Calu3 (cell line): ENCODE results near the gene CACNA2D1. TPM values are rescaled to one million over a fixed set of nuclear protein-coding genes. Genes with fewer than 3 reads are reported as not detected.

Experiments used
- BruUV-seq: library from RNA; stranded (reverse); fragments of 400-500 nt; replicated peaks from 2 replicates; lab custom pipeline; 2021; lab: Mats Ljungman, UMichigan
- CTCF ChIA-PET: fragments of 300-600 bp; sonication (Branson Sonifier 250); formaldehyde crosslinking; loops from one replicate; lab custom pipeline; 2022; ENCODE audit warnings: antibody characterized with exemption; lab: Charles Lee
- DNase-seq: peaks from one replicate; pipeline ENCODE4 v3.0.0; 2022
- H3K27ac Mint-ChIP-seq: one replicate; pipeline ENCODE4 v1.8.0; 2022; ENCODE audit warnings: mixed read lengths; ENCODE audit not compliant: unreplicated experiment
- H3K27me3 Mint-ChIP-seq: one replicate; pipeline ENCODE4 v1.8.0; 2022; ENCODE audit warnings: mixed read lengths; ENCODE audit not compliant: unreplicated experiment
- H3K36me3 Mint-ChIP-seq: one replicate; pipeline ENCODE4 v1.8.0; 2022; ENCODE audit warnings: mild to moderate bottlenecking, moderate library complexity, mixed read lengths; ENCODE audit not compliant: insufficient read depth, unreplicated experiment
- H3K4me1 Mint-ChIP-seq: one replicate; pipeline ENCODE4 v1.8.0; 2022; ENCODE audit warnings: mild to moderate bottlenecking, low read depth, mixed read lengths; ENCODE audit not compliant: unreplicated experiment
- H3K4me3 Mint-ChIP-seq: one replicate; pipeline ENCODE4 v1.8.0; 2022; ENCODE audit warnings: mild to moderate bottlenecking, low read depth, moderate library complexity, mixed read lengths; ENCODE audit not compliant: unreplicated experiment
- H3K9me3 Mint-ChIP-seq: one replicate; pipeline ENCODE4 v1.8.0; 2022; ENCODE audit warnings: low read depth, mixed read lengths; ENCODE audit not compliant: unreplicated experiment
- intact Hi-C: fragments of 100-400 bp; cut with micrococcal nuclease; formaldehyde crosslinking; loops from one replicate; pipeline ENCODE4 v1.10.0; 2022; ENCODE audit not compliant: unreplicated experiment
- total RNA-seq: library from RNA; stranded (reverse); gene quantifications from 2 replicates; pipeline ENCODE4 v1.2.3, GENCODE V29; 2022
- TF ChIP-seq, protein P1 (sequence below): fragments of 200-600 bp; IDR thresholded peaks from one replicate; pipeline ENCODE4 v1.8.0; 2022; ENCODE audit warnings: antibody characterized with exemption; ENCODE audit not compliant: unreplicated experiment

Gene CACNA2D1
- total RNA-seq, 1 experiment from 2014 or later, result 10.4 TPM

DNA sequence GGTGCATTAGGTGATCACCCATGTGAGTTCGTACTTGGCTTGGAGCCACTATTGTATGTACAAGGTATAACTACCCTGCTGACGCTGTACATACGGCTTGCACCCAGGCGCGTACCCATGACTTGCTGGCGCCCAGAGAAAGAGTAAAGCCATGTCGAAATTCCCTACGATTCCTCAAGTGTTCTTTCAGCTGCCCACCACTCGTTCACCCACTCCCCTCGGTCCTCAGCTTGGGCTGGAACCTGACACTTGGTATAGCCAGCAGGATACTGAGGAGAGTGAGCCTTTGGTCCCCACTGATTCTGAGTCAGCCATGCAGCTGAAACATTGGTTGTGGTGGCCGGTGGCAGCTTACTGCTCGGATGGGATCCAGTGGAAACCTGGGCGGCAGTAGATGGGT, 241.5 kb downstream of the CACNA2D1 start:
- intact Hi-C loops, result no loop called here
- TF ChIP-seq, protein P1, sequence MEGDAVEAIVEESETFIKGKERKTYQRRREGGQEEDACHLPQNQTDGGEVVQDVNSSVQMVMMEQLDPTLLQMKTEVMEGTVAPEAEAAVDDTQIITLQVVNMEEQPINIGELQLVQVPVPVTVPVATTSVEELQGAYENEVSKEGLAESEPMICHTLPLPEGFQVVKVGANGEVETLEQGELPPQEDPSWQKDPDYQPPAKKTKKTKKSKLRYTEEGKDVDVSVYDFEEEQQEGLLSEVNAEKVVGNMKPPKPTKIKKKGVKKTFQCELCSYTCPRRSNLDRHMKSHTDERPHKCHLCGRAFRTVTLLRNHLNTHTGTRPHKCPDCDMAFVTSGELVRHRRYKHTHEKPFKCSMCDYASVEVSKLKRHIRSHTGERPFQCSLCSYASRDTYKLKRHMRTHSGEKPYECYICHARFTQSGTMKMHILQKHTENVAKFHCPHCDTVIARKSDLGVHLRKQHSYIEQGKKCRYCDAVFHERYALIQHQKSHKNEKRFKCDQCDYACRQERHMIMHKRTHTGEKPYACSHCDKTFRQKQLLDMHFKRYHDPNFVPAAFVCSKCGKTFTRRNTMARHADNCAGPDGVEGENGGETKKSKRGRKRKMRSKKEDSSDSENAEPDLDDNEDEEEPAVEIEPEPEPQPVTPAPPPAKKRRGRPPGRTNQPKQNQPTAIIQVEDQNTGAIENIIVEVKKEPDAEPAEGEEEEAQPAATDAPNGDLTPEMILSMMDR, result no peak
- no peaks in the 10 kb centered on the region for H3K27me3 Mint-ChIP-seq
- no peak for DNase-seq
- H3K4me3 Mint-ChIP-seq, result no peak overlapping the region
- BruUV-seq, result no TSS peak
- CTCF ChIA-PET, result no interaction called here
- no peaks in the 10 kb centered on the region for H3K36me3 Mint-ChIP-seq
- H3K9me3 Mint-ChIP-seq, result no peaks in the 10 kb centered on the region
- no peak overlapping the region for H3K27ac Mint-ChIP-seq
- H3K4me1 Mint-ChIP-seq, result no peaks in the 10 kb centered on the region

DNA sequence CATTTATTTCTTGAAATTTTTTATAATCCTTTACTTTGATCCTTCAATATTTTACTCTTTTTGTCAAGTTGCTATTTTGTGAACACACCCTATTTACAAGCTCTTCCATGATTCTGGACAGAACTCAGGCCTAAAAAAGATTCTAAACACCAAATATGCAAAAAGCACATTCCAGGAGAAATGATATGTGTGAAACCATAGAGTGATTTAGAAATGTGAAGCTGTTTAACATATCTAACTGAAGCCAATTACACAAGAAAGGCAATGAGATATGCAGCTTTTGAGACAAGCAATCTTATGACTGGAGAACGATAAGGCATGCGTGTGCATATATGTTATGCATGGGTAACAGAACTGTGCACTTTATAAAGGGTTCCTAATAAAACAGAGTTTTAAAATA, 243.0 kb downstream of the CACNA2D1 start:
- H3K9me3 Mint-ChIP-seq, result no peaks in the 10 kb centered on the region
- no peak overlapping the region for H3K4me3 Mint-ChIP-seq

DNA sequence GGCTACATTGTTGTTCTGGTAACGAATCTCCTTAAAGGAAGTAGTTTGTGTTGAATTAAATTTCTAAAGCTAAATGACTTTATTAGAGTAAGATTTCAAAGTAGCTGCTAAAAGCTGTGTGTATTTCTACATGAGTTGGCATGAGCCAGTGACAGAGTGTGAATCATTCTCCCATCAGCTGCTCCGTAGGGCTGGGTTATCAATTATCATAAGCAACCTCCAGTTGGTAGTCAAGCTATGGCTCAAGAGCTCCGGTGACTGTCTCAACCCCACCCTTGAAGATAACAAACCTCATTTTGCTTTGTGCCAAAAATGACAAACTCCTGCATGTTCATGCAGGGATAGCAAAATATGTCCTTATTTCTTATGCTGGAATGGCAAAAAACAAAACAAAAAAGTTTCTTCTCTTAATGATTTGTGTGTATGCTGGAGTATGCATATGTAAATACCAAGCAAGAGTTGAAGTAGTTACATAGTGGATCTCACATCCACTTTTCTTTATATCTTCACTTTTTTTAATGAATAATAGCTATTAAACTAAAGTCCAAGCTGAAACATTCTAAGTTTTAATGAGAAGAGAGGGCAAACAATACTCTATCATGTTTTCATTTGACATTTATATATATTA, 249.4 kb downstream of the CACNA2D1 start:
- H3K9me3 Mint-ChIP-seq, result no peaks in the 10 kb centered on the region
- CTCF ChIA-PET, result no interaction called here
- no peak overlapping the region for H3K4me3 Mint-ChIP-seq
- no peak for DNase-seq
- no TSS peak for BruUV-seq
- no peaks in the 10 kb centered on the region for H3K4me1 Mint-ChIP-seq
- H3K27me3 Mint-ChIP-seq, result no peaks in the 10 kb centered on the region
- TF ChIP-seq, protein P1, result no peak
- intact Hi-C loops, result no loop called here
- no peak overlapping the region for H3K27ac Mint-ChIP-seq
- H3K36me3 Mint-ChIP-seq, result no peaks in the 10 kb centered on the region

More for the DNA sequence above, 243.0 kb downstream of the CACNA2D1 start:
- TF ChIP-seq, protein P1, result no peak
- no peak for DNase-seq
- intact Hi-C loops, result no loop called here
- no peaks in the 10 kb centered on the region for H3K27me3 Mint-ChIP-seq
- H3K4me1 Mint-ChIP-seq, result no peaks in the 10 kb centered on the region
- no TSS peak for BruUV-seq
- H3K36me3 Mint-ChIP-seq, result no peaks in the 10 kb centered on the region
- CTCF ChIA-PET, result no interaction called here
- H3K27ac Mint-ChIP-seq, result no peak overlapping the region

DNA sequence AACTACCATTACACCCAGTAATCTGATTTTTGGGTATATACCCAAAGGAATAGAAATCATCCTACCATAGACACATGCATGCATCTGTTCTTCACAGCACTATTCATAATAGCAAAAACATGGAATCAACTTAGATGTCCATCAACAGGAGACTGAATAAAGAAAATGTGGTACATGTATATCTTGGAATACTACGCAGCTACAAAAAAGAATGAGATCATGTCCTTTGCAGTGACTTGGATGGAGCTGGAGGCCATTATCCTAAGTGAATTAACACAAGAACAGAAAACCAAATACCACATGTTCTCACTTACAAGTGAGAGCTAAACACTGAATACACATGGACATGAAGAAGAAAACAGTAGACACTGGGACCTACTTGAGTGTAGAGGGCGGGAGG, 254.9 kb downstream of the CACNA2D1 start:
- intact Hi-C loops, result no loop called here

More for the DNA sequence above, 254.9 kb downstream of the CACNA2D1 start:
- no peaks in the 10 kb centered on the region for H3K4me1 Mint-ChIP-seq
- no peak overlapping the region for H3K4me3 Mint-ChIP-seq
- CTCF ChIA-PET, result no interaction called here
- DNase-seq, result no peak
- no peaks in the 10 kb centered on the region for H3K36me3 Mint-ChIP-seq
- H3K9me3 Mint-ChIP-seq, result no peaks in the 10 kb centered on the region
- no peak overlapping the region for H3K27ac Mint-ChIP-seq
- TF ChIP-seq, protein P1, result no peak
- H3K27me3 Mint-ChIP-seq, result no peaks in the 10 kb centered on the region
- no TSS peak for BruUV-seq
